ENCODE data around the gene NMRK1.

The NMRK1 gene

DNA sequence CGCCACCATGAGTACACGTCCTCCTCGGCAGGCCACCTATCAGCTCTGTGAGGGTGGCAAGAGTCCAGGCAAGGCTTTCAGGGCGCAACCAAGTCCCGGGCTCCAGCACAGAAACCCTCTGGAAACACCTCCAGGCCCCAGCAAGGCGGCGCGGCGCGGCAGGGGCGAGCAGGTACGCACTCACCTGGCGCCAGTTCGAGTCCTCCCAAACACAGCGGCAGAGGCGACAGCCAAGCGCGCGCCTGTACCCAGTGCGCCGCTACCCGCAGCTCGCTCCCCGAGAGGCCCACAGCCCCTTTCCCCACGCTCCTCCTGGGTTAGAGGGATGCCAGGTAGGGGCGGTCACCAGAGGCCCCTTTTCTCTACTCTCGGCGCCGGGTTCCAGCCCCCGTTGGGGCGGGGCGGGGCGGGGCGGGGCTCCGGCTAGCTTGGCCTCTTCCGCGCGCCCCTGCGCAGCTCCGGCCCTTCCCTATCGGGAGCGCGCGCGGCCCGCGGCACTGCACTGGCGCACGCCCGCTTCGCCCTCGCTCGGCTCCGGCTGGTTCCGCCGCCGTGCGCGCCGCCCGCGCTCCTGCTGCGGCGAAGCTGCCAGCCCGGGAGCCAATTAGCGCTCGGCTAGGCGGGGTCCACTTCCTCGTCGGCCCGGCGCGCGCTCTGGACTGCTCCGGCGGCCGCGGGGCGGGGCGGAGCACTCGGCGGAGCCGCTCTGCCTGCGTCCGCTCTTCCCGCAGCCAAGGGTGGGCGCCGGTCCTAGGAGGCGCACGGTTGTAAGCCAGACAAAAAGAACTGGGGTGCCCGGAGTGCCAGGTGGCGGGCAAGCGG is at the start of gene NMRK1, which contains the start of gene OSTF1:
NMRK1 (minus strand) TSS at position 332 of the 822 bp plus-strand sequence. CDS start 5,040 bp downstream, outside the sequence.
OSTF1 (plus strand) TSS at position 691 of the 822 bp plus-strand sequence. CDS start 179 bp downstream, outside the sequence.
- peak; percentile 51 to 72 for DNase-seq

DNA sequence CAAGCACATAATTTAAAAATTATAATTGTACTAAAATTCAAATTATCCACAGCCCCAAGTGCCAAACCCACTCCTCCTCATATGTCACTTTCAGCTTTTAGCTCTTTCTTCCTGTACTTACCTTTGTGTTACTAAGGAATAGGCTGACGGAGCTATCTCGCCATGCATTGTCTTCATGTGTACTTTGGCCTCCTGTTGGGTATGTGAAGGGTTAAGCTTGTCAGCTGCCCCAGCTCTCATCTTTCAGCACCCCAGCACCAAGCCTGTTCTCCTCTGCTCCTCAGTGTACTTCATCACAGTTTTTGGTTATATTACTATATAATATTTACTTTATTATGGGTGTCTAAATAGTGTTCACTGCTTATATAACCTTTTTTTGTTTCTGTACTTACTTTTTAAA is 46.5 kb upstream of the NMRK1 start:
- no peak for DNase-seq

DNA sequence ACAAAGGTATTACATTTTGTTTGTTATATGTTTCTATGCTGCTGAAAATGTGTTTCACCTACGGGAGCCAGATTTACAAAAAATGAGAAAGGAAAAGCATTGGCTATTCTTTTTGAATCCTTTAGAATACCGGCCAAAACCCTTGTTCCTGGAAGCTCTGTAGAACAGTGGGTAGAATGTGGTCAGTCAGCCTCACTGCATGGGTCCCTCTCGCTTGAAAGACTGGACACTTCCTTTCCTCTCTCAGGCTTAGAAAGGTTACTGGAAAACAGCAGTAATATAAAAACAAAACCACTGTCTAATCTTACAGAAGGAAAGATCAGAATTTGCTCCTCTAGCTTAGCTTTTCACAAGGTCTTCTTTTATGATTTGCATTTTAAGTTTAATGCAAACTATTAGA is 45.4 kb upstream of the NMRK1 start:
- no peak for DNase-seq

DNA sequence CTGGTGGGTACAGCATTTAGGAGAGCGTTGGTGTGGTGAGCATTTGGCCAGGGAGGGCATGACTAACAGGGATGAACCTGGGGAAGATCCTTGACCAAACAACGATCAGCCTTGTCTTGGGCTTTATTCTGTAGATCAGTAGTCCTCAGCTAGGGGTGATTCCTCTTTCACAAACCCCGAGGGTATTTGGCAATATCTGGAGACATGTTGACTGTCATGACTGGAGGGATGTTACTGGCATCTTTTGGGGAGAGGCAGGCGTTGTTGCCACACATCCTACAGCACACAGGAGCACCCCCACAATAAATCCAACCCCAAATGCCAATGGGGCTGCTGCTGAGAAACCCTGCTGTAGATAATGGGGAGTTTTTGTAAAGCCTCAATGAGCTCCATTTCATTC is 44.3 kb upstream of the NMRK1 start:
- DNase-seq: no peak

DNA sequence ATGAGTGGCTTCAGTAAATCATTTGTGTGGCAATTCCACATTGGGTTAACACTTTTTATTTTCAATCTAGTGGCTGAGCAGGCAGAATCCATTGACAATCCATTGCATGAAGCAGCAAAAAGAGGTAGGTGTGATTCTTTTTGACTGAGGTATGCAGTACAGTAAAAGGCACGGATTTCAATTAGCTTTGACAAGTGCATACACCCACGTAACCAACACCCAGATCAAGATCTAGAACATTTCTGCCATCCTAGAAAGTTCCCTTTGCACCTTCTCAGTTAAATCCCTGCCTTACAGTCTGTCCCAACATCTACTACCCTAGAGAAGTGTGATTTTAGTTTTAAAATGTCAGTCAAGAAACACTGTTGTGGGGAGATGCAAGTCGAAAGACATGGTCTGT is 43.7 kb upstream of the NMRK1 start:
- no peak for DNase-seq

DNA sequence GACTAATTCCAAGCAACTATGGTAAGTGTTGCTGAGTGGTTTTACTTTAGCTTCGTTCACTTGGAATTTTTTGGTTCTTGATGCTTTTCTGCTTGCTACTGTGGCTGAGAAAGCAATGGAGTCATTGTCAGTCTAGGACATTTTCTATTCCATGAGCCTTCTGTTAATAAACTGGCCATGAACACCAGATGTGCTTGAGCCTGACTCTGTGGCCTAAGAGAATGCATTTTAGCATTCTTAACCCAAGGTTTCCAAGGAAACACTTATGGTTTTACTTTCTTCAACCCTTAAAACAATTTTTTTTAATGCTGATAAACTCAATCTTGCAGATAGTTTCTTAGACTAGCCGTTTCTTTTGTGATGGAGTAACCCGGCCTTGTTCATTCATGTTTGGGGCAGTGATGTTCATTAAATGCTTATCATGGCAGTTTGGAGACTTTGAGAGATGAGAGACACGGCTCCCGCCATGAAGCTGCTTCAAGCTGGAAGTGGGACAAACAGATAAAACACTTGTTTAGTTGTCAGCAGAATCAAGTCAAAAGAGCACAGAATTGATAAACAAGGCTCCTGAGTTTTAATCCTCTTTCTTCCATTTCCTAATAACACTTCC is 42.8 kb upstream of the NMRK1 start:
- DNase-seq: no peak

DNA sequence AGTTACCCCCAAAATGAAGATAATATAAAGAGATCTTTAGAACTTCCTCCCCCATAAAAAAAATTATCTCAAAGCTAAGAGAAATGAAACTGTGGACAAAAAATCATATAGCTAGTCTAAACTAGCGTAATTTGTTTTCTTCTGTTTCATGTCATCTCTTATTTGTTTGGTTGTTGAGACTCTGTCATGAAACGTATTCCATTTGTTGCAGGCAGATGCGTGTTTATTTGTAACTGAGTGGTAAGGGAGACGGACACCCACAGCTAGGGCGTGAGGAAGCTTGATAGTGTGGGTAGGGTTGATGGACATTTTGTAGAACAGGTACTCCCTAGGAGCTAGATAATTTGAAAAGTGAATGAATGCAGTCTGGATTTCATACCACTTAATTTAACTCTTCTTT is 42.2 kb upstream of the NMRK1 start:
- no peak for DNase-seq

DNA sequence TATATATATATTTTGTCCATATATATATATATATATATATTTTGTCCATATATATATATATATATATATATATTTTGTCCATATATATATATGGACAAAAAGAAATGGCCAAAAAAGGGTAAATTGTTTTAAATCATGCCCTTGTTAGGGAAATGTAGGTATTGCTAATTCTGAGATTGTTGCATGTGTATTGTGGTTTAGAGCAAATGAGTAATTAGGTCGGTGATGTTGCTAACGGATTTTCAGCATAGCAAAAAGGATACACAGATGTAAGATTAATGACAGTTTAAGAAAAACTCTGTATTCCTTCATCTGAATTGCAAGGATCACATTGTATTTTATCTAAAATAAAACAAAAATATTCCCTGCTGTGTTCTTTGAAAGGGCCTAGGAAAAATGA is 40.6 kb upstream of the NMRK1 start:
- DNase-seq: no peak

DNA sequence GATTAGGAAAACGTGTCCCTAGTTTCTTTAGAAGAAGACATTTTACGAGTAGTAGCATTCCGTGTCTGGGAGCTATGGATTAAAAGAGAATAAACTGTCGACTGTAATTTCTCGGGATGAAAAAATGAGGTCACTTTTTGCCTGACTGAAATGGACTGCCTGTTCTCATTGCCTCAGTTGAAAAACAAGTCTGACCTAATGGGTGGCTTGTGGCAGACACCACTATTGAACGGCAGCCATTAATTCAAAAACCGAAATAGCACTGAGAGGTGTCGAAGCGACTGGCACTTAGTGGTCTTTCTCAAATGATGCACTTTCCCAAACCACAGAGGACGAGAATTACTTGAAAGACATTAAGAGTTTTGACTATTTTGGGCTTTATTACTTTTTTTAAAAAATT is 35.7 kb upstream of the NMRK1 start:
- no peak for DNase-seq

DNA sequence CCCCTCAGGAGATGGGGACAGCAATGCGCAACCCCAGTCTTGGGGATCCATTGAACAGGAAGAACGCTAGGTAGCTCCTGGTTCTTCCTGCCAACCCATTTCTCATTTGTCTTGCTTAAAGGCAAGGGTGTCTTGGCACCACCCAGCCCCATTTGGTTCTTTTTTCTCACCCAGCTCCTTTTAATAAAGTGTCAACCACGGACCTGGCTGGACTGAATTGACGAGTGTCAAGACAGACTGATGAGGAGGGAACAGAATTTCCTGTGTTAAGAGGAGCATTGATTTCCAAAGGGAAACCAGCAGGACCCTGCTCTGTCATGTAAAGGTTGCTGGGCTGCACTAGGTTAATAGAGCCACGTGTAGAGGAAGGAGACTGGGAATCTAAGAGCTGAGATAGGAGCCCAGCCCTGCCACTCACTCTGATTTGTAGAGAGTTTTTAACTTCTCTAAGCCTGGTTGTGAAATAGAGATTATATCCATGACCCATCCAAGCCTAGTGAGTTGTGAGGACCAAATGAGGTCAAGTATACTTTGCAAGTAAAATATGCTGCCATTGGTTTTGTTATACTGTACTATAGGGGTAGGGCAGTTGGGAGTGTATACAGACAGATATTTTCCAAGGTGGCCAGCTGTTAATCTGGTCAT is 34.1 kb upstream of the NMRK1 start:
- no peak for DNase-seq

DNA sequence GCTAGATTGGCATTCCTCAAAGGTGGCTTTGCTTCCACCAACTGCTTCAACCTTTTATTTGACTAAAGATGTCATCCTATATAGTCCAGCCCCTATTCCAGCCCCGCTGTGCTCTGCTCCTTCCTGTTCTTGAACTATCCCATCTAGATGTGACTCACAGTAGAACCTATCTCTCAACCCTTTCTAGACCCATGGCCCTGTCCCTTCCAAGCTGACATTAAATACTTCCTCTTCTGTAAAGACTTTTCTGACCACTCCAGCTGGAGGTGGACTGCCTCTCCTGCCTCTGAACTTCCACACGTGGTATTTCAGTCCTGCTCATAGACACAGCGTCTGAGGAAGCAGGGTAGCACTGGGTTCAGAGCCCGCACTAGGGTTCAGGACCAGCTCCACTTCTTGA is 32.7 kb upstream of the NMRK1 start:
- DNase-seq: no peak

DNA sequence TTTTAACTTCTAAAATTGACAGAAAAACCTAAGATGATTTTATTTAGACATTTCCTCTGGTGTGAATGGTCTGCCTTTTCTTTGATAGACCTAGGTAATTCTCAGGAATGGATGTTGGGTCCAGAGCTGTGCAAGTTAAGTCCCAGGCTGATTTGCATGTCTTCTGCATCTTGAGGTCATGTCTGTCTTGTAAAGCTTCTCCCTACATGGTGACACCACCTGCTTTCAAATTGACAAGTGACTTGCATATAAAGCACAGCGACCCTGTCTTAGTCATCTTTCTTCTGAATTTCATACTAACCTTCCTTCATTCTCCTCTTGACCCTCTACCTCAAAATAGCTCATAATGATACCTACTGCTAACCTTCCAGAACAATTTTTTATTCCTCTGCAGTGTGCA is 29.6 kb upstream of the NMRK1 start:
- no peak for DNase-seq

DNA sequence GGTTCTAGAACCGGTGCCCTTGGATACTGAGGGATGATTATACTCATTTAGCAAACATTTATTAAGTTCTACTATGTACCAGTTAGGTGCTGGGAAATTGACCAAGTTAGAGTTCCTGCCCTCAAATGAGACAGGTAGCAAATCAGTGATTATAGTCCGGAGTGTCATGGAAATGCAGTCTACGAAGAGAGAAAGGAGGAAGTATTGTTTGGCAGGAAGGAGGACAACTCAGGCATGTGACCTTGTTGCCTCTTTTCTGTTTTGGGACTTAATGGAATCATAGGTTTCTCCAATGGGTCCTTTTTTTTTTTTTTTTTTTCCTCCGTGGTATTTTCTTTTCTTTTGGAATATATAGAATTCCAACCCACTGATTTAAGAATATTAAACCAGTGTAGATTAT is 28.4 kb upstream of the NMRK1 start:
- DNase-seq: no peak

DNA sequence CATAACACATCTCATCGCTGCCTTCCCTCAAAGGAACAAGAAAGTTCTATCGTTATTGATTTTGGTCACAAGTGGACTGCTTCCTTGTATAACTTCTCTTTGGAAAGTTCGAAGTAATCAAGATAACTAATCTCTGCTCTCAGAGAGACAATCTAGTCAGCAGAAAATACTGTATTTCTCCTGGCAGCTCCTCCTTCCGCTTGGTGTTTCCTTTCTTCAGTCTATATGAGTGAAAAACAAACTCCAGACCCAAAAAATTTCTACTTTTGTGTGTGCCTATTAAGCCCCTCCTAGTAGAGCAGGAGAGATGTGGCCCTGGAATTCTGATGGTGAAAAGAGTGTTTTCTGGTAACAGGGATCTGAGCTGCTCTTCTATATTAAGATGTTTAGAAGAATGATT is 24.8 kb upstream of the NMRK1 start:
- DNase-seq: no peak

DNA sequence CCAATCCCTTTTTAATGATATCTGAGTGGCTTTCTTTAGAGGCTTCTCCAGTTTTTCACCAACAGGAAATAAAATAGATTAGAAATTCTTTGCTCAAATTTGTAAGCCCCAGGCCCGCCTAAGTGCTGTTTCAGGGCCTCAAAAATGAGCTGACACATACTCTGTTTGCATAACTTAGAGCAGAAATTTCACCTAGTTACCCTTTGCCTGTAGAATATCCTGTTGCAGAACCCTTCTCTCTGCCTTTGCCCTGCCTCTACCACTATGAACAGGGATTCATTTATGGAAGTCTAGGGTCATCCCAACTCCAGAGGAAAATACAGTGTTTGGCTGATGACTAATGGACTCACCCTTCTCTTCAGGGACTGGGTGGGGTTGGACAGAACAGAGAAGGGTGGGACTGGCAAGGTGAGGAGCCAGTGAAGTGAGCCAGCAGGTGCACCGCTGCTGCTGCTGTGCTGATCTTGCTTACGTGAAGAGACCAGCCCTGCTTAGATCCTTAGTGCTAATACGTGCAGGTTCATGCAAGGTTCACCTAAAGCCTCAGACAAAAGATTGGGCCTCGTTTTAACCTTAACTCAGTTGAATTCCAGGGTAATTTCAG is 23.2 kb upstream of the NMRK1 start:
- DNase-seq: no peak

DNA sequence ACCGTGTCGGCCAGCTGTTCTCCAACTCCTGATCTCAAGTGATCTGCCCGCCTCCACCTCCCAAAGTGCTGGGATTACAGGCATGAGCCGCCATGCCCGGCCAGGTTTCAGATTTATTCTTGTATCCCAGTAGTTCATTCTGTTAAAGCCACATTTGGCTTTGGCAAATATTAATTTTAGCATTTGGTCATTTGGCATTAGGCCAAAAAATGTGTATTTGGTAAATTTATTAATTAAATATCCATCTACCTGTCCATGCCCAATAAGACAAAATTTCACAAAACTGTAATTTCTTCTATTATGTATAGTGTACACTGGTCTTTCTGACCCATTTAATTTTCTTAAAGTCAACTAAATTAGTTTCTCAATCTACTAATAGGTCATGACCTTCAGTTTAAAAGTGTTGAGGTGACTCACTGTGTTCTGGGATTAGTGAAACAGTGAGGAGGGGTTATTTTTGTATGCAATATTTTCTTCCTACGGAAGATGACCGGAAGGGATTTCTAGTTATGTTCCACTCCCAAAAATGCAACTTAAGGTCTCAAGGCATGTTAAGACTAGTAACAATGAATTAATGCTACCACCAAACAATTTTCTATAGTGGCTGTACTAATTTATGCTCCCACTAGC is 21.4 kb upstream of the NMRK1 start:
- no peak for DNase-seq

DNA sequence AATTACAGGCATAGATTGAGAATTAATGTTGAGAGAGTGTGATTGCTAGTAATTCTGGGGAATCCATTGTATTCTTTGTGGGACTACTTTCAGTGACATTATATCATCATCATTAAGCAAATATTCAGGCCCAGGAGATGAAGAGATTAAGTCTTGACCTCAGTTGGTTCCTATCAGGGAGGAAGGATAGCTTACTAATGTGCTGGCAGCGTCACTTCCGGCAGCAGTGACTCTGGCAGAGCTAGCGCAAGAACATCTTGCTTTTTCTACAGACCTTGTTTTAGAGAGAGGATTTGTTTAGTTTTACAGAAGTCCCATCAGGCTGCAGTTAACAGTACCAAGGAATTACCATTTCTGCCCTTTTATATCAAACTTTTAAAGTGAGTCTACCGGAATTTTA is 20.6 kb upstream of the NMRK1 start:
- DNase-seq: no peak

DNA sequence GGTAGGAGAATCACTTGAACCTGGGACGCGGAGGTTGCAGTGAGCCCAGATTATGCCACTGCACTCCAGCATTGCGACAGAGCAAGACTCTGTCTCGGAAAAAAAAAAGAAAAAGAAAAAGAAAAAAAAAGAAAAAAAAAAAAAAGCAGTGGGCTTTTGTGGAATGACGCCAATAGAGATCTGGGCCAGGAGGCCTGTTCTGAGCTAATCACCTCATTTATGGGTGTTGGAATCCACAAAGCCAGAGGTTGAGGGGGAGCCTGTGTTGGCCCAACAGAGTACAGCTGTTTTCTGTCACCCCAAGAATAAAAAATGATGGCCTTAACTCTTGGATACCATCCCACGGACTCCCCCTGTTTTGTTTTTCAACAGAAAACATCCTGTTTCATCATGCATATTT is 18.9 kb upstream of the NMRK1 start:
- no peak for DNase-seq

DNA sequence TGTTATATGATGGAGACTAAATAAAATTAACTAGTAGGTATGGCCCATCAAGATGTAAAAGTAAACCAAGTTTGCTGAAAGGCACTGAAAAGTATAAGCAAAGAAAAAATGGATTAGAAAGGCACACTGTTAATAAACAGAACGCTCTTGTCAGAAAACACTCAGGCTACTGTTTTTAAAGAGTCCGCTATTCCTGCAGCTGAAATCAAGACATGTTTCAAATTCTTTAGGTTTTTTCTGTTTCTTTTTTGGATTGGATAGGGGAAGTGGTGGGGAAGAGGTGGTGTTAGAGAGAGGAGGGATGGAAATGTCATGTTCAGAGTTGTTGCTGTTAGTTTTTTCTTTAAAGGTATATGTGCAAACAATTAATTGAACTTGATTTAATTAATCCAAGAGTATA is 17.9 kb upstream of the NMRK1 start:
- no peak for DNase-seq

DNA sequence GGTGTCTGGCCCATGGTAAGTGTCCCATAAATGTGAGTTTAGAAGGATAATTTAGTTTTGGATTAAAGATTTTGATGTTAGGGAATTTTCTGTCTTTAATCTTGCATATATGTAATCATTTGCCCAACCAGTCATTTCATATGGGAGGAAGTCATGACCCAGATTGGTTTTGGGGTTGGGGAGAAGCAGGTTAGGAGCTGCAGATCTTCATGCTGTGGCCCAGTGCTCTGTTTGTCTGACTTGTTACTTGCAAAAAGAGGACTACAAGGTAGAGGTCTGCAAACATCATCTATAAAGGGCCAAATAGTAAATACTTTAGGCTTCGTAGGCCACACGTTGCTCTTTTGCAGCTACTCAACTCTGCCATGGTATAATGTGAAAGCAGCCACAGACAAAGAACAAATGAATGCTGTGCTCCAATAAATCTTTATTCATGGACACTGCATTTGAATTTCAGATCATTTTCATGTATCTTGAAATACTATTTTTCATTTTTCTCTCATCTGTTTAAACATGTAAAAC is 17.1 kb upstream of the NMRK1 start:
- DNase-seq: no peak

DNA sequence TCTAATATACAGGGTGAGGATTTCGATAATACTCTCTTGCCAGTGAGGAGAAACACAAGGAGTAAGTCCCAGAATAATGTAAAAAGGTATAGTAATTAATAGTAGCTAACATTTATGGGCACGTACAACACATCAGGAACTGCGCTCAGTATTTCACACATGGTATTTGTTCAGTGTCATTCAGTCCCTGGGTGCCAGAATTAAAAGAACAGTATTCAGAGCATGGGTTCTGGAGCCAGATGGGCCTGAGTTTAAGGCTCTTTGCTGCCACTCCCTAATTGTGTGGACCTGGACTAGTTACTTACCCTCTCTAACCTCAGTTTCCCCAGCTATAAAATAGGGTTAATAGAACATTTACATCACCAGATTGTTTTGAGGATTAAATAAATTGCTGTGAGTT is 16.7 kb upstream of the NMRK1 start:
- no peak for DNase-seq

DNA sequence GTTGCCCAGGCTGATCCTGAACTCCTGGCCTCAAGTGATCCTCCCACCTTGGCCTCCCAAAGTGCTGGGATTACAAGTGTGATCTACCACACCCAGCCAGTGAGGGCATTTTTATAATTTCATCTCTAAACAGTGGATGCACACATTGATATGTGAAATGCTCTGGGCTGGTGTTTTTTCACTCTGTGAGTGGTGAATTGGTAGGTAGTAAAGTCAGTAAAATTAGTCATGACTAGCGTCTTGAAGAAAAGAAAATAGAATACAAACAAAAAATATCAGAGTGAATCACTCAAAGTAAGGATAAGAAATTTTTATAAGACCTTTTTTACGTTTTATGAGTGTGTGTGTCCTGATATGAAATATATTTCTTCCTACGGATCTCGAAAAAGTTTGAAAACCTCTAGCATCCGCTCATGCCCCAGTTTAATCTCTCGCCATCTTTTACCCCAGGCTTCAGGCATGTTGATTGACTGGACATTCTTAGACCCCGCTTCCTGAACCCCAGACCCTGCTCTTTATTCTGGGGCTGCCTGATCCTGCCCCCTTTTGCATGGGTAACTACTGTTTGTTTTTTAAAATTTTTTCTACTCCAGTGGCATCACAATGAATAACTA is 14.3 kb upstream of the NMRK1 start:
- DNase-seq: no peak

Measured in NCI-H524 (cell line).